Measurements from ENCODE around the gene PXDN.
A peak's percentile ranks its signal among the peaks of the same experiment; 100 is the strongest.

Gene PXDN

GRCh38 chr2:1633936-1634587, 110.3 kb downstream of the PXDN start:
- no peak overlapping the region for H3K4me3 ChIP-seq (ENCODE audit: low read depth, low read length)
- no peak for DNase-seq (ENCODE audit: low read depth, low spot score)
- in situ Hi-C loops (cut with HindIII; ENCODE audit: low sequenced_read_pairs) = no loop called here
- TF ChIP-seq, protein P1, sequence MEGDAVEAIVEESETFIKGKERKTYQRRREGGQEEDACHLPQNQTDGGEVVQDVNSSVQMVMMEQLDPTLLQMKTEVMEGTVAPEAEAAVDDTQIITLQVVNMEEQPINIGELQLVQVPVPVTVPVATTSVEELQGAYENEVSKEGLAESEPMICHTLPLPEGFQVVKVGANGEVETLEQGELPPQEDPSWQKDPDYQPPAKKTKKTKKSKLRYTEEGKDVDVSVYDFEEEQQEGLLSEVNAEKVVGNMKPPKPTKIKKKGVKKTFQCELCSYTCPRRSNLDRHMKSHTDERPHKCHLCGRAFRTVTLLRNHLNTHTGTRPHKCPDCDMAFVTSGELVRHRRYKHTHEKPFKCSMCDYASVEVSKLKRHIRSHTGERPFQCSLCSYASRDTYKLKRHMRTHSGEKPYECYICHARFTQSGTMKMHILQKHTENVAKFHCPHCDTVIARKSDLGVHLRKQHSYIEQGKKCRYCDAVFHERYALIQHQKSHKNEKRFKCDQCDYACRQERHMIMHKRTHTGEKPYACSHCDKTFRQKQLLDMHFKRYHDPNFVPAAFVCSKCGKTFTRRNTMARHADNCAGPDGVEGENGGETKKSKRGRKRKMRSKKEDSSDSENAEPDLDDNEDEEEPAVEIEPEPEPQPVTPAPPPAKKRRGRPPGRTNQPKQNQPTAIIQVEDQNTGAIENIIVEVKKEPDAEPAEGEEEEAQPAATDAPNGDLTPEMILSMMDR (IDR thresholded peaks at IDR 0.05; ENCODE audit: low read depth, low read length) = no peak

DNA sequence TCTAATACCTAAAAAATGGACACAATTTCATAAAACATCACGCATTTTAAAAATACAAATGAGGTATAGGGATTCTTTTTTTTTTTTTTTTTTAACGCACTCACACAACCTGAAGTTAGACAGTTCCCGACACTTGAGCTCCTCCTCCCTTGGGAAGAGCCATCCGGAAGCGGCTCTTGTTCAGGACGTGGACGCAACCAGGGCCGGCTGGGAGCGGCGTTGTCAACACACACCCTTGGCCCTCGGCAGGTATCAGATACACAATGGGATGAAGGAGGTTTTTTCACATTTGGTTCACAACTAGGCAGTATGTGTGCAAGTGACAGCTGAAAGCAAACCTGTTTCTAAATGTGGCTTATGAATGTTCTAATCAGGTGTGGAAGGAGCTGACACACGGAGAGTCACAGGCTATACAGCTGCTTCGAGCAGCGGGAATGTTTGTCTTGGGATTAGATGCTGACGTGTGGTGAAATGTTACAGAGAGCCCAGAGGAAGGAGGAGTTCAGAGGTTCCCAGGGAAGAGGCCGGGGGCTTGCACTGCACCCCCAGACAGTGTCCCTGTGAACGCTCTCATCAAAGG, 111.1 kb downstream of the PXDN start:
- in situ Hi-C loops (cut with HindIII; ENCODE audit: low sequenced_read_pairs) = no loop called here
- H3K4me3 ChIP-seq (ENCODE audit: low read depth, low read length) = no peak overlapping the region
- no peak for DNase-seq (ENCODE audit: low read depth, low spot score)
- TF ChIP-seq, protein P1 (IDR thresholded peaks at IDR 0.05; ENCODE audit: low read depth, low read length) = no peak

DNA sequence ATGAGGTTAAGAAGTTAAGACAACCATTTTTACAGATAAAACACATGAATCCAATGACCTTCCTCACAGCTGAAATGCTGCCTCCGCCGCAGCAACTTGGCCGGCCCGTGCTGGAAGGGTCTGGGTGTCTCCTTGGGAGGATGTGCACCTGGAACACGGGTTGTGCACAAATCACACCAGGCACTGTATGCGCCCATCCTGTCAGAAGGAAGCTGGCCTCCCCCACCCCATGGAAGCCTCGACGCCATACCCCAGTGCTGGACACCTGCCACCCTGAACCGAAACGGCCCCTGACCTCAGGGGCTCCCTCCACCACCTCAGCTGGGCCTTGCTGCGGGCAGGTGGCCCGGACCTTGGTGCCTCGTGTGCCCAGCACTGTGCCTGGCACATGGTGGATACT, 111.8 kb downstream of the PXDN start:
- TF ChIP-seq, protein P1 (IDR thresholded peaks at IDR 0.05; ENCODE audit: low read depth, low read length) = no peak
- no peak overlapping the region for H3K4me3 ChIP-seq (ENCODE audit: low read depth, low read length)
- in situ Hi-C loops (cut with HindIII; ENCODE audit: low sequenced_read_pairs) = no loop called here
- DNase-seq (ENCODE audit: low read depth, low spot score) = no peak

DNA sequence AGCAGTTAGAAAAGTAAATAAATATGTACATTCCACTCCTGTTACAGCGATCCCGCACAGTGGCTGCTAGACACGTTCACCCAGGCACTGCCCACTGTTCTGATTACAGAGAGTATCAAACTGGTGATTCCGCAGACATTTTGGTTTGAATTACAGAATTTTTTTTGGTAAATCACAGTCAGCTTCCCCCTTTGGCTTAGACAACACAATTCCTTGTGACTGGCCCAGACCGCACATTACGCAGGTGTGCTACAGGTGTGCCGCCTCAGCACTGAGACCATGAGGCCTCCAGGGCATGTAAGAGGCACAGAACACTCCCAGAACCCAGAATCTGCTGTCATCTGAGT, 112.3 kb downstream of the PXDN start:
- H3K4me3 ChIP-seq (ENCODE audit: low read depth, low read length) = no peak overlapping the region
- peak; percentile 69 for DNase-seq (ENCODE audit: low read depth, low spot score)
- in situ Hi-C loops (cut with HindIII; ENCODE audit: low sequenced_read_pairs) = no loop called here
- TF ChIP-seq, protein P1 (IDR thresholded peaks at IDR 0.05; ENCODE audit: low read depth, low read length) = no peak

GRCh38 chr2:1631292-1632001, 112.9 kb downstream of the PXDN start:
- DNase-seq (ENCODE audit: low read depth, low spot score) = no peak
- TF ChIP-seq, protein P1 (IDR thresholded peaks at IDR 0.05; ENCODE audit: low read depth, low read length) = no peak
- in situ Hi-C loops (cut with HindIII; ENCODE audit: low sequenced_read_pairs) = no loop called here
- no peak overlapping the region for H3K4me3 ChIP-seq (ENCODE audit: low read depth, low read length)

DNA sequence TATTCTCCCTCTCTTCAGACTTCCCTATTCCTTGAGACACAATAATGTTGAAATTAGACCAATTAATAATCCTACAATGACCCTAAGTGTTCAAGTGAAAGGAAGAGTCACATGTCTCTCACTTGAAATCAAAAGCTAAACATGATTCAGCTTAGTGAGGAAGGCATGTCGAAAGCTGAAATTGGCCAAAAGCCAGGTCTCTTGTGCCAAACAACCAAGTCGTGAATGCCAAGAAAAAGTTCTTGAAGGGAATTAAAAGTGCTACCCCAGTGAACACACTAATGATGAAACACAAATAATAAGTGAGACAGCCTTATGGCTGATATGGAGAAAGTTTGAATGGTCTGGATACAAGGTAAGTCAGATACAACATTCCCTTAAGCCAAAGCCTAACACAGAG, 115.4 kb downstream of the PXDN start:
- in situ Hi-C loops (cut with HindIII; ENCODE audit: low sequenced_read_pairs) = no loop called here
- DNase-seq (ENCODE audit: low read depth, low spot score) = no peak
- no peak overlapping the region for H3K4me3 ChIP-seq (ENCODE audit: low read depth, low read length)
- TF ChIP-seq, protein P1 (IDR thresholded peaks at IDR 0.05; ENCODE audit: low read depth, low read length) = no peak
